Measurements from ENCODE around the gene IRS4. TPM values are rescaled to one million over a fixed set of nuclear protein-coding genes. Genes with fewer than 3 reads are reported as not detected.

Gene IRS4
- total and polyA plus RNA-seq, 2 of the 8 experiments (the other 6 are each of a cell fraction or from before 2014, with no cell fraction given), result 3.8 to 14.1 TPM

DNA sequence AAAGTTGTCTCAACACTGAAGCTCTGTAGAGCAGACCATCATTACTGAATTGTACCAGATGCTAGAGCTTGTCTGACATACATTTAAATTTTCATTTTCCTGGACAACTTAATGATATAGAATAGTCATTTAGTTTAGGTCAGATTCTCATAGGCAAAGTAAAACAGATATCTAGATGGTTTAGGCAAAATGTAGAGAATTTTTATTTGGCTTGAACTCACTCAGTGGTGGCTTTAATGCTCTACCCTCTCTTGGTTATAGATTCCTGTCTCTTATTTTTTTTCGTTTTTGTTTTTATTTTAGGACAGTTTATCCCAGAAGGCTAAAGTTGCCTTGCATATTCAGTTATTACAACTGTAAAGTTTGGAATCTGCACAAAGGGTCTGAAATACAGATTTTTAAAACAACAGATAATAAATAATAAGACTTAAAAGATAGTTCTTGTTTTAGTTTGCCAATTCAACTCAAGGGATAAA lies 4.0 kb upstream of the IRS4 start:
- Histone ChIP-seq H3K79me1 (ENCODE audit: low read depth, low read length) (no peaks in the 10 kb centered on the region), H3K9ac (replicated peaks in 1 of 4; ENCODE audit: extremely low read depth in 1 of 4, low read depth in 3 of 4, low read length in 3 of 4) (no peak overlapping the region), H3K27ac (ENCODE audit: low read depth, low read length) (no peak overlapping the region), H3K14ac (ENCODE audit: insufficient read length) (no peak overlapping the region), H3K23me2 (ENCODE audit: low read depth, low read length) (peaks cover 2% of the 10 kb centered on the region; the same call in 1 of the 2 replicates), H2BK5ac (ENCODE audit: low read depth, low read length) (no peak overlapping the region), H3K56ac (replicated peaks; ENCODE audit: insufficient read length, low read depth, low read length) (no peak overlapping the region), H3K9me3 (ENCODE audit: insufficient read depth in 2 of 2, low read depth in 1 of 2, low read length in 1 of 2) (no peaks in the 10 kb centered on the region), H3K4me1 (replicated peaks in 1 of 4; ENCODE audit: control insufficient read depth in 3 of 4, insufficient read depth in 4 of 4, low read length in 3 of 4) (0 out of 7 replicates have a peak, but pooled peaks cover 0 to 3% (median 0%) of the 10 kb centered on the region in 4 experiments), H2BK120ac (replicated peaks; ENCODE audit: low read depth, low read length) (no peak overlapping the region), H2AK5ac (ENCODE audit: low read depth, low read length) (no peak overlapping the region), H3K79me2 (ENCODE audit: control insufficient read depth in 1 of 2, insufficient read depth in 2 of 2, low read length in 2 of 2) (no peaks in the 10 kb centered on the region), H4K5ac (ENCODE audit: insufficient read length, low read depth, low read length) (no peak overlapping the region), H3K27me3 (replicated peaks in 1 of 4; ENCODE audit: control insufficient read depth in 3 of 4, extremely low read depth in 1 of 4, insufficient read depth in 3 of 4, low read length in 3 of 4) (peaks cover 0 to 5% (median under 1%) of the 10 kb centered on the region in 4 experiments; a peak in 5 of 7 replicates), H3K4ac (replicated peaks; ENCODE audit: insufficient read length, low read depth, low read length) (no peak overlapping the region), H4K20me1 (replicated peaks in 1 of 2; ENCODE audit: control insufficient read depth in 1 of 2, insufficient read depth in 2 of 2, low read length in 2 of 2) (no peaks in the 10 kb centered on the region), H3K23ac (ENCODE audit: insufficient read length) (no peak overlapping the region), H4K91ac (replicated peaks; ENCODE audit: insufficient read length, low read length) (no peak overlapping the region), H3K18ac (ENCODE audit: extremely low read depth, low read length) (no peak overlapping the region), H3K4me3 (ENCODE audit: extremely low read depth in 1 of 4, insufficient read depth in 2 of 4, low read depth in 3 of 4, low read length in 4 of 4) (no peak overlapping the region), H3K36me3 (ENCODE audit: control insufficient read depth in 2 of 4, insufficient read depth in 4 of 4, low read length in 3 of 4) (no peaks in the 10 kb centered on the region), H2AFZ (ENCODE audit: low read length) (no peak overlapping the region), H2BK20ac (ENCODE audit: low read length) (no peak overlapping the region), H2BK15ac (ENCODE audit: low read length) (no peak overlapping the region), H3K4me2 (ENCODE audit: insufficient read depth in 1 of 2, low read depth in 2 of 2, low read length in 2 of 2) (no peak overlapping the region), H4K8ac (ENCODE audit: extremely low read depth, insufficient read depth, low read length) (no peak overlapping the region), H2BK12ac (ENCODE audit: low read depth, low read length) (no peak overlapping the region)
- 67% methylated on average over 1 of the region's 1 CpG; no CpG with 5 or more reads in 1 of the 2 experiments for WGBS, 2 experiments (ENCODE audit: extremely low coverage in 1 of 2, insufficient coverage in 1 of 2, insufficient read length in 1 of 2, insufficient replicate concordance in 2 of 2, low coverage in 1 of 2, low lambda C conversion rate in 2 of 2, missing lambda C conversion rate in 1 of 2)
- FAIRE-seq, result no peak
- ChIA-PET CTCF (ENCODE audit: partially characterized antibody) (interaction anchor here (1.1 kb wide), 1 partner anchor 100 kb away, joined by 3 read pairs; no protein-coding TSS in a partner anchor), POLR2A (ENCODE audit: partially characterized antibody) (no interaction called here)
- DNase-seq (ENCODE audit: low read depth in 1 of 2, low spot score in 2 of 2), result no peak
- no peak for TF ChIP-seq SRF (IDR thresholded peaks at IDR 0.05; ENCODE audit: low read depth, low read length)
- no peak for TF ChIP-seq SP2 (IDR thresholded peaks at IDR 0.05; ENCODE audit: low read length)
- no peak for TF ChIP-seq HDAC6 (IDR thresholded peaks at IDR 0.05; ENCODE audit: low read depth, low read length)
- no peak for TF ChIP-seq JUND (IDR thresholded peaks at IDR 0.05; ENCODE audit: low read length)
- no peak for TF ChIP-seq CEBPB (IDR thresholded peaks at IDR 0.05; ENCODE audit: low read depth, low read length)
- no peak for TF ChIP-seq POLR2A (IDR thresholded peaks at IDR 0.05; ENCODE audit: control extremely low read depth in 1 of 2, low read depth in 2 of 2, low read length in 2 of 2)
- TF ChIP-seq TCF12 (IDR thresholded peaks at IDR 0.05; ENCODE audit: low read depth, low read length), result no peak
- TF ChIP-seq, protein P1, sequence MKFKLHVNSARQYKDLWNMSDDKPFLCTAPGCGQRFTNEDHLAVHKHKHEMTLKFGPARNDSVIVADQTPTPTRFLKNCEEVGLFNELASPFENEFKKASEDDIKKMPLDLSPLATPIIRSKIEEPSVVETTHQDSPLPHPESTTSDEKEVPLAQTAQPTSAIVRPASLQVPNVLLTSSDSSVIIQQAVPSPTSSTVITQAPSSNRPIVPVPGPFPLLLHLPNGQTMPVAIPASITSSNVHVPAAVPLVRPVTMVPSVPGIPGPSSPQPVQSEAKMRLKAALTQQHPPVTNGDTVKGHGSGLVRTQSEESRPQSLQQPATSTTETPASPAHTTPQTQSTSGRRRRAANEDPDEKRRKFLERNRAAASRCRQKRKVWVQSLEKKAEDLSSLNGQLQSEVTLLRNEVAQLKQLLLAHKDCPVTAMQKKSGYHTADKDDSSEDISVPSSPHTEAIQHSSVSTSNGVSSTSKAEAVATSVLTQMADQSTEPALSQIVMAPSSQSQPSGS (IDR thresholded peaks at IDR 0.05; ENCODE audit: low read length), result no peak
- no peak for TF ChIP-seq SUZ12 (IDR thresholded peaks at IDR 0.05; ENCODE audit: low read length)
- no peak for TF ChIP-seq CBX8 (IDR thresholded peaks at IDR 0.05; ENCODE audit: borderline replicate concordance, low read depth, low read length)
- TF ChIP-seq EZH2 (IDR thresholded peaks at IDR 0.05; ENCODE audit: low read depth, low read length, severe bottlenecking), result no peak
- no peak for TF ChIP-seq TAF7 (optimal IDR thresholded peaks at IDR 0.05; ENCODE audit: borderline replicate concordance, low read depth, low read length)
- TF ChIP-seq, protein P2, sequence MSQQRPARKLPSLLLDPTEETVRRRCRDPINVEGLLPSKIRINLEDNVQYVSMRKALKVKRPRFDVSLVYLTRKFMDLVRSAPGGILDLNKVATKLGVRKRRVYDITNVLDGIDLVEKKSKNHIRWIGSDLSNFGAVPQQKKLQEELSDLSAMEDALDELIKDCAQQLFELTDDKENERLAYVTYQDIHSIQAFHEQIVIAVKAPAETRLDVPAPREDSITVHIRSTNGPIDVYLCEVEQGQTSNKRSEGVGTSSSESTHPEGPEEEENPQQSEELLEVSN (IDR thresholded peaks at IDR 0.05), result no peak

Data from H1 (cell line).